MCF 10A (cell line): ENCODE measurements around the gene AMBRA1. TPM values are rescaled to one million over a fixed set of nuclear protein-coding genes. Genes with fewer than 3 reads are reported as not detected.

Source experiments
- BruUV-seq: library from RNA; stranded (reverse); fragments of 400-500 nt; replicated peaks from 2 replicates; lab custom pipeline; 2021; lab: Mats Ljungman, UMichigan
- CTCF ChIA-PET: fragments of 300-600 bp; sonication (Branson Sonifier 250); formaldehyde crosslinking; extraction: SDS; loops from one replicate; lab custom pipeline; 2021; ENCODE audit warnings: antibody characterized with exemption, inconsistent platforms; lab: Yijun Ruan, JAX
- POLR2A ChIA-PET: fragments of 300-600, 350-650 bp; sonication (Branson Sonifier 250); formaldehyde crosslinking; extraction: SDS; loops from one replicate; lab custom pipeline; 2020; ENCODE audit warnings: antibody characterized with exemption, inconsistent platforms; lab: Yijun Ruan, JAX
- DNase-seq: peaks from one replicate; pipeline ENCODE4 v3.0.0-alpha.2; 2018; ENCODE audit not compliant: unreplicated experiment
- H3K27ac Mint-ChIP-seq: one replicate; pipeline ENCODE4 v1.8.0; 2022; ENCODE audit warnings: mild to moderate bottlenecking, low read depth, mixed read lengths; ENCODE audit not compliant: unreplicated experiment
- H3K27me3 Mint-ChIP-seq: one replicate; pipeline ENCODE4 v1.8.0; 2022; ENCODE audit warnings: mixed read lengths; ENCODE audit not compliant: insufficient read depth, unreplicated experiment
- H3K36me3 Mint-ChIP-seq: one replicate; pipeline ENCODE4 v1.8.0; 2022; ENCODE audit warnings: mild to moderate bottlenecking, moderate library complexity, mixed read lengths; ENCODE audit not compliant: insufficient read depth, unreplicated experiment
- H3K4me1 Mint-ChIP-seq: one replicate; pipeline ENCODE4 v1.8.0; 2022; ENCODE audit warnings: mixed read lengths; ENCODE audit not compliant: insufficient read depth, unreplicated experiment
- H3K4me3 Mint-ChIP-seq: one replicate; pipeline ENCODE4 v1.8.0; 2022; ENCODE audit warnings: mild to moderate bottlenecking, moderate library complexity, mixed read lengths; ENCODE audit not compliant: unreplicated experiment
- H3K9me3 Mint-ChIP-seq: one replicate; pipeline ENCODE4 v1.8.0; 2022; ENCODE audit warnings: mixed read lengths; ENCODE audit not compliant: unreplicated experiment
- CTCF ChIP-seq: fragments of 200-600 bp; IDR thresholded peaks from one replicate; pipeline ENCODE4 v1.8.0; 2022; ENCODE audit warnings: antibody characterized with exemption, mild to moderate bottlenecking; ENCODE audit not compliant: unreplicated experiment
- intact Hi-C: fragments of 100-400 bp; cut with micrococcal nuclease; formaldehyde crosslinking; loops from 2 replicates; pipeline ENCODE4 v1.14.1; 2022
- total RNA-seq: library from RNA; stranded (reverse); gene quantifications from 2 replicates; pipeline ENCODE4 v1.2.3, GENCODE V29; 2022

AMBRA1 gene
- total RNA-seq, 1 experiment from 2014 or later: 19.6 TPM

DNA sequence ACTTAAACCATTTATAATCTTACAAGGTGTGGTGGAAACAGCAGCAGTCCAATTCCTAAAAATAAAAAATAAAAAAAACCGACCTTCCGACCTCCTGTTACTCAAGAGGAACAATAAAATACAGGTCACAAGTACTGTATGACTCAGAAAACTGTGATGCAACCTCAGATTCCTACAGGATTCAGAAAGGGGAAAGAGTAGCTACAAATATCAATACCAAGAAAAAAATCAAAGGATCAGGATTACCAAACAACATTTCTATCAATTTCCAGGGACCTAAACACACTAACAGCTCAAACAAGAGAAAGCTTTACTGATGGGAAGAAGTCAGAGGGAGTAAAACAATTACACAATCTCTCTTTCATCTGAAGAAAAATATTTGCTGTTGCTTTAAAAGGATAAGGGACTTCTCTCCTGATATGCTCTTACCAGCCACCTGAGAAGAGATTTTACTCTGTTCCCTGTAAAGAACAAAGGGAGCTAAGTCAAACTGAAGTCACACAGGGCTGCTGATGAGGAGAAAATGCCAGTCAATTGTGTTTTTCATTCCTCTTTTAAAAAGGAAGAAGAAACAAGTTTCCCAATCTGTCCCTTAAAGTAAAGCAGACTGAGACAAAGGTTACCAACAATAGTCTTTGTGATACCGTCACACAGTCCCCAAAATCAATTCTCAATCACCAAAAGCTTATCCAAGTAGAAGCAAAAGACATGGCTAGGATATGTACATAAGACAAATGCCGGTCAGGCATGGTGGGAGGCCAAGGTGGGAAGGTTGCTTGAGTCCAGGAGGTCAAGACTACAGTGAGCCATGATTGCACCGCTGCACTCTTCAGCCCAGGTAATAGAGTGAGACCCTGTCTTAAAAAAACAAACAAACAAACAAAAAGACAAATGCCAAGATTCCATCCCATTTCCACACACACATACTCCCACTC lies 39.3 kb downstream of the AMBRA1 start:
- ChIA-PET CTCF (interaction anchor here (0.6 to 1.6 kb wide), 9 partner anchors 8 to 209 kb away, joined by 3 to 6 read pairs (median 3); partner anchors contain the start of gene DGKZ), POLR2A (interaction anchor here (0.6 to 9.6 kb wide), 27 partner anchors 8 to 549 kb away, joined by 3 to 108 read pairs (median 4); partner anchors contain the start of genes AMBRA1, ARHGAP1, ATG13 and HARBI1)
- Mint-ChIP-seq H3K4me1 (peaks cover 31% of the 10 kb centered on the region), H3K36me3 (no peaks in the 10 kb centered on the region), H3K27ac (peak overlapping the region; percentile 66), H3K4me3 (peak overlapping the region; percentile 37), H3K27me3 (no peaks in the 10 kb centered on the region), H3K9me3 (no peaks in the 10 kb centered on the region)
- peak; percentile 87 for DNase-seq
- no TSS peak for BruUV-seq
- no peak for TF ChIP-seq CTCF
- intact Hi-C loops: no loop called here

DNA sequence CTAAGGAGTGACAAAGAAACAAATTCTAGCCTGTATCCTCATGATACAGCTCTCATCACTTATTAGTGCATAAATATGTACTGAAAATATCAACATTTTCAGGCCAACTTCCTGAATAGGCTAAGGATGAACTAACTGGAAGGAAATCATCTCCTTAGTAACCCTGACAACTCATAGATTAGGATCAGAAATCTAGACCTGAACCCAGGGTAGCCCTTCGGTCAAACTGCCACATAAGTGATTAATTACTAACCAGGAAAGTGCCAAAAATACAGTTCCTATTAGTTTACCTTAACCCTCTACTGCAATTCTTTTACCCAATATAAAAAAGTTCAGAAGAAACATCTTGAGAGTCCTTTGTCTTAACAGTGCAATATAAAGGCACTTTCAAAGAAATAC lies 40.0 kb downstream of the AMBRA1 start:
- intact Hi-C loops: no loop called here
- no peaks in the 10 kb centered on the region for H3K9me3 Mint-ChIP-seq
- peaks cover 31% of the 10 kb centered on the region for H3K4me1 Mint-ChIP-seq
- peak overlapping the region; percentile 37 for H3K4me3 Mint-ChIP-seq
- H3K27ac Mint-ChIP-seq: peak overlapping the region; percentile 66
- H3K36me3 Mint-ChIP-seq: no peaks in the 10 kb centered on the region
- TF ChIP-seq CTCF: no peak
- ChIA-PET POLR2A (interaction anchor here (0.7 to 9.6 kb wide), 19 partner anchors 9 to 431 kb away, joined by 3 to 108 read pairs (median 4); partner anchors contain the start of genes AMBRA1, ATG13 and HARBI1), CTCF (interaction anchor here (0.8 to 1.2 kb wide), 4 partner anchors 62 to 165 kb away, joined by 3 to 6 read pairs (median 3); no protein-coding TSS in a partner anchor)
- BruUV-seq: no TSS peak
- no peak for DNase-seq
- H3K27me3 Mint-ChIP-seq: no peaks in the 10 kb centered on the region

DNA sequence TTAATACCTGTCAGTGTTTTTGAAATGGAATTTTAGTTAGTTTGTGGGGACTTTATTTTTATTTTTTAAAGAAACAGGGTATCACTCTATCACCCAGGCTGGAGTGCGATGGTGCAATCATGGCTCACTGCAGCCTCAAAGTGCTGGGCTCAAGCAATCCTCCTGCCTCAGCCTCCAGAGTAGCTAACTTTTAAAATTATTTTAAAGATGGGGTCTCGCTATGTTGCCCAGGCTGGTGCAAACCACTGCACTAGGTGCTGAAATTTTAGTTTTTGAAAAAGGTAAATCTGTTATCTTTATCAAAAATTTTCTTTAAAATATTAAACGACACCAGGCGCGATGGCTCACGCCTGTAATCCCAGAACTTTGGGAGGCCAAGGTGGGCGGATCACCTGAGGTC lies 42.6 kb downstream of the AMBRA1 start:
- Mint-ChIP-seq H3K4me3 (no peak overlapping the region), H3K27me3 (no peaks in the 10 kb centered on the region), H3K9me3 (no peaks in the 10 kb centered on the region), H3K36me3 (peaks cover 15% of the 10 kb centered on the region), H3K27ac (no peak overlapping the region), H3K4me1 (peaks cover 24% of the 10 kb centered on the region)
- DNase-seq: no peak
- ChIA-PET POLR2A (interaction anchor here (0.9 kb wide), 1 partner anchor 29 kb away, joined by 3 read pairs; no protein-coding TSS in a partner anchor), CTCF (interaction anchor here (0.9 kb wide), 1 partner anchor 163 kb away, joined by 4 read pairs; no protein-coding TSS in a partner anchor)
- BruUV-seq: no TSS peak
- no peak for TF ChIP-seq CTCF
- intact Hi-C loops: no loop called here

- no peaks in the 10 kb centered on the region for H3K4me1 Mint-ChIP-seq
Observed at GRCh38 chr11:46547579-46547978, 46.2 kb downstream of the AMBRA1 start.

More at GRCh38 chr11:46547579-46547978, 46.2 kb downstream of the AMBRA1 start:
- Mint-ChIP-seq H3K4me3 (no peak overlapping the region), H3K9me3 (no peaks in the 10 kb centered on the region), H3K36me3 (peaks cover 52% of the 10 kb centered on the region), H3K27ac (no peak overlapping the region), H3K27me3 (no peaks in the 10 kb centered on the region)
- intact Hi-C loops: no loop called here
- ChIA-PET POLR2A (interaction anchor here (0.6 kb wide), 1 partner anchor 23 kb away, joined by 3 read pairs; no protein-coding TSS in a partner anchor), CTCF (interaction anchor here (0.6 to 3.0 kb wide), 8 partner anchors 10 to 1176 kb away, joined by 3 to 25 read pairs (median 3); partner anchors contain the start of gene AMBRA1)
- DNase-seq: no peak
- no peak for TF ChIP-seq CTCF
- no TSS peak for BruUV-seq
